ENCODE measurements around the gene CD226.

Gene CD226

DNA sequence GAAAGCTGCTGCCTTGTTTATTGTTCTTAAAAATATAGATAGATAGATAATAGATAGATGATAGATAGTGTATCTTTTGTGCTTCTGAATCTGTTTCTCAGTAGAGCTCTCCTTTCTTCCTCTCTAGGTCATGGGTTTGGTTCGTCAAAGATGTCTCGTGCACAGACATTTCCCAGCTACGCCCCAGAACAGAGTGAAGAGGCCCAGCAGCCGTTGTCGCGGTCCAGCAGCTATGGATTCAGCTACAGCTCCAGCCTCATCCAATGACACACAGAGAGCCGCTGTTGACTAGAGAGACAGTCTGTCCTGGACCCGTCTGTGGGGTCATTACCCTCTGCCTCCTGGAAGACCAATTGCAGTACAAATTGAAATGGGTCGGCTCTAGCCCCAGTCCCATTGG, 106.6 kb downstream of the CD226 start:
- no peaks in the 10 kb centered on the region for H3K4me1 ChIP-seq (ENCODE audit: control insufficient read depth, low read length)
- no peaks in the 10 kb centered on the region for H3K9me2 ChIP-seq (replicated peaks; ENCODE audit: control insufficient read depth, low read length)
- no peak overlapping the region for H3K4me3 ChIP-seq (ENCODE audit: low read length)
- H3K4me2 ChIP-seq (ENCODE audit: low read length) = no peak overlapping the region
- H3K9me3 ChIP-seq (ENCODE audit: control insufficient read depth, insufficient read depth, low read length) = no peaks in the 10 kb centered on the region
- H3K79me2 ChIP-seq (ENCODE audit: control insufficient read depth, low read length) = no peaks in the 10 kb centered on the region
- TF ChIP-seq EZH2phosphoT487 (IDR thresholded peaks at IDR 0.05; ENCODE audit: borderline replicate concordance, low read length) (no peak), CTCF (IDR thresholded peaks at IDR 0.05; ENCODE audit: low read depth, low read length, poor library complexity, severe bottlenecking) (no peak)
- H4K20me1 ChIP-seq (ENCODE audit: control insufficient read depth, insufficient read depth, low read depth, low read length) = no peaks in the 10 kb centered on the region
- H3K27ac ChIP-seq (ENCODE audit: low read depth, low read length) = no peak overlapping the region
- no peaks in the 10 kb centered on the region for H3K27me3 ChIP-seq (ENCODE audit: control insufficient read depth, low read length)
- no peaks in the 10 kb centered on the region for H3F3A ChIP-seq (ENCODE audit: control insufficient read depth, insufficient read depth)
- no peaks in the 10 kb centered on the region for H3K36me3 ChIP-seq (ENCODE audit: control insufficient read depth, low read length)

DNA sequence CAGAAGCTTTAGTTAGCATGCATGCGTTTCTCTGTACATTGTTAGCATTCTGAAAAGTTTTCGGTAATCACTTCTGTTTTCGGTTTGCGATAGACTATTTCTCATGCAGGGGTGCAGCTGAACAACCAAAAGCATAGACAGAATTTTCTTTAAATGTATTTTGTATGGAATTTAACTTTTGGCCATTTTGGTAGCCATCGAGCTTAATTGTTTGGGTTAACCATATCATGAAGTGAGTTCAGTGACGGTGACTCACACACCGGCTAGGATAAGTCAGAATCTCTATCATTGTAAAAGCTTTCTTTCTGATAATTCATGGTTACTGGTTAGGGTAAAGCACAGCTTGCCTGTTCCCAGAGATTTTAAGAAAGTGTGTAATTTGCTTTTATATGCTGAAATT, 107.2 kb downstream of the CD226 start:
- no peaks in the 10 kb centered on the region for H3F3A ChIP-seq (ENCODE audit: control insufficient read depth, insufficient read depth)
- H3K4me3 ChIP-seq (ENCODE audit: low read length) = no peak overlapping the region
- no peak overlapping the region for H3K4me2 ChIP-seq (ENCODE audit: low read length)
- H3K79me2 ChIP-seq (ENCODE audit: control insufficient read depth, low read length) = no peaks in the 10 kb centered on the region
- no peak overlapping the region for H3K27ac ChIP-seq (ENCODE audit: low read depth, low read length)
- TF ChIP-seq CTCF (IDR thresholded peaks at IDR 0.05; ENCODE audit: low read depth, low read length, poor library complexity, severe bottlenecking) (no peak), EZH2phosphoT487 (IDR thresholded peaks at IDR 0.05; ENCODE audit: borderline replicate concordance, low read length) (no peak)
- H3K36me3 ChIP-seq (ENCODE audit: control insufficient read depth, low read length) = no peaks in the 10 kb centered on the region
- H3K27me3 ChIP-seq (ENCODE audit: control insufficient read depth, low read length) = no peaks in the 10 kb centered on the region
- H4K20me1 ChIP-seq (ENCODE audit: control insufficient read depth, insufficient read depth, low read depth, low read length) = no peaks in the 10 kb centered on the region
- no peaks in the 10 kb centered on the region for H3K9me2 ChIP-seq (replicated peaks; ENCODE audit: control insufficient read depth, low read length)
- no peaks in the 10 kb centered on the region for H3K4me1 ChIP-seq (ENCODE audit: control insufficient read depth, low read length)
- H3K9me3 ChIP-seq (ENCODE audit: control insufficient read depth, insufficient read depth, low read length) = no peaks in the 10 kb centered on the region

DNA sequence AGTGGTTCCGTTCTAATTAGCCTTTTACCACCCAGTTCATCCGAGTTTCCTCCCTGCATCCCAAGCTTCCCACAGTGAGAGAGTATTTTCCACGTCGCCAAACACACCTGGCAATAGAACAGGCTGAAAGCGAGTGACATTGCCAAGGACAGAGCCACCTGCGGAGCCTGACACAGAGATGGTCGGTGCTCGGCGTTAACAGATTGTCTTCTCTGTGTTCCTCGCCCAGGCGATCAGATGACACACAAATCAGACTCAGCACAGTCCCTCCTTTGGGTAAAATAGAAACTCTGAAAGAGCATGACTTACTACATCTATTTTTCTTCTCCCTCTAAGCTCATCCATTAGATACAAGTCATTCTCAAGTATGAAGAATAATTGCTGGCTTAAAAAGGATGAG, 107.7 kb downstream of the CD226 start:
- no peaks in the 10 kb centered on the region for H3K9me3 ChIP-seq (ENCODE audit: control insufficient read depth, insufficient read depth, low read length)
- H3K9me2 ChIP-seq (replicated peaks; ENCODE audit: control insufficient read depth, low read length) = no peaks in the 10 kb centered on the region
- H3F3A ChIP-seq (ENCODE audit: control insufficient read depth, insufficient read depth) = no peaks in the 10 kb centered on the region
- H3K79me2 ChIP-seq (ENCODE audit: control insufficient read depth, low read length) = no peaks in the 10 kb centered on the region
- H3K27me3 ChIP-seq (ENCODE audit: control insufficient read depth, low read length) = no peaks in the 10 kb centered on the region
- H3K27ac ChIP-seq (ENCODE audit: low read depth, low read length) = no peak overlapping the region
- no peaks in the 10 kb centered on the region for H3K4me1 ChIP-seq (ENCODE audit: control insufficient read depth, low read length)
- TF ChIP-seq EZH2phosphoT487 (IDR thresholded peaks at IDR 0.05; ENCODE audit: borderline replicate concordance, low read length) (no peak), CTCF (IDR thresholded peaks at IDR 0.05; ENCODE audit: low read depth, low read length, poor library complexity, severe bottlenecking) (no peak)
- no peaks in the 10 kb centered on the region for H4K20me1 ChIP-seq (ENCODE audit: control insufficient read depth, insufficient read depth, low read depth, low read length)
- no peak overlapping the region for H3K4me2 ChIP-seq (ENCODE audit: low read length)
- no peaks in the 10 kb centered on the region for H3K36me3 ChIP-seq (ENCODE audit: control insufficient read depth, low read length)
- no peak overlapping the region for H3K4me3 ChIP-seq (ENCODE audit: low read length)

DNA sequence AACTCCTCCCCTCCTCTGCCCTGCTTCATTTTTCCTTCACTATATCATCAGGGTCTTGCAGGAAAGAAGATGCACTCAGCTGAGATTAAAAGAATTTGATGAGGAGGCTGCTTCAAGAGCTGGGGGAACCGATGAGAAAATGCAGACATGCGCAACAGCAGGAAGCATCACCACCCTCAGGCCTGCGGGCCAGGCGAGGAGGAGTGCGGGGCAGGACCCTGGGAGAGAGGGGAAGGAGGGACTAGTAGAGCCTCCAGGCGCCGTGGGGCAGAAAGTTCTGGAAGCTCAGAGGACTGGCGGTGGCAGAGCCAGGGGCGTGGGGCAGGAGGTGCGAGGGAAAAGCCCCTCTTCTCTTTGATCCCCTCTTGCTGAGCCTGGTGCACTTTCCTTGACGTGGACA, 108.2 kb downstream of the CD226 start:
- no peaks in the 10 kb centered on the region for H3K27me3 ChIP-seq (ENCODE audit: control insufficient read depth, low read length)
- no peaks in the 10 kb centered on the region for H3K9me3 ChIP-seq (ENCODE audit: control insufficient read depth, insufficient read depth, low read length)
- TF ChIP-seq CTCF (IDR thresholded peaks at IDR 0.05; ENCODE audit: low read depth, low read length, poor library complexity, severe bottlenecking) = no peak
- no peak for TF ChIP-seq EZH2phosphoT487 (IDR thresholded peaks at IDR 0.05; ENCODE audit: borderline replicate concordance, low read length)
- no peaks in the 10 kb centered on the region for H3F3A ChIP-seq (ENCODE audit: control insufficient read depth, insufficient read depth)
- no peaks in the 10 kb centered on the region for H3K4me1 ChIP-seq (ENCODE audit: control insufficient read depth, low read length)
- H3K4me3 ChIP-seq (ENCODE audit: low read length) = no peak overlapping the region
- H3K4me2 ChIP-seq (ENCODE audit: low read length) = no peak overlapping the region
- no peak overlapping the region for H3K27ac ChIP-seq (ENCODE audit: low read depth, low read length)
- no peaks in the 10 kb centered on the region for H3K9me2 ChIP-seq (replicated peaks; ENCODE audit: control insufficient read depth, low read length)
- no peaks in the 10 kb centered on the region for H3K79me2 ChIP-seq (ENCODE audit: control insufficient read depth, low read length)
- H4K20me1 ChIP-seq (ENCODE audit: control insufficient read depth, insufficient read depth, low read depth, low read length) = no peaks in the 10 kb centered on the region
- no peaks in the 10 kb centered on the region for H3K36me3 ChIP-seq (ENCODE audit: control insufficient read depth, low read length)
